RWPE2 (cell line): ENCODE measurements around the gene LIPJ.

Experiments
- ATAC-seq: fragments of 200-7000 bp; cut with Tn5 transposase; 3 replicates; pipeline ENCODE4 v1.9.1; 2021; ENCODE audit warnings: low read depth
- DNase-seq: peaks from one replicate; pipeline ENCODE4 v3.0.0-alpha.2; 2020; ENCODE audit warnings: low spot score
- H3K27ac ChIP-seq: fragments of 450-650 bp; 2 replicates; pipeline ENCODE4 v1.5.1; 2017; ENCODE audit warnings: mild to moderate bottlenecking; ENCODE audit not compliant: poor library complexity, severe bottlenecking
- H3K27me3 ChIP-seq: fragments of 250-450 bp; sonication (Bioruptor Pico); 2 replicates; pipeline ENCODE4 v1.5.1; 2021; ENCODE audit warnings: mild to moderate bottlenecking, moderate library complexity; ENCODE audit not compliant: insufficient read depth, poor library complexity, severe bottlenecking
- H3K36me3 ChIP-seq: fragments of 250-450 bp; sonication (Bioruptor Pico); 2 replicates; pipeline ENCODE4 v1.5.1; 2020; ENCODE audit warnings: low read depth, mild to moderate bottlenecking, moderate library complexity
- H3K4me1 ChIP-seq: fragments of 250-450 bp; sonication (Bioruptor Pico); 2 replicates; pipeline ENCODE4 v1.5.1; 2021; ENCODE audit warnings: mild to moderate bottlenecking, moderate library complexity; ENCODE audit not compliant: insufficient read depth, poor library complexity, severe bottlenecking
- H3K4me3 ChIP-seq: fragments of 250-450 bp; sonication (Bioruptor Pico); 2 replicates; pipeline ENCODE4 v1.5.1; 2021; ENCODE audit warnings: mild to moderate bottlenecking, moderate library complexity; ENCODE audit not compliant: severe bottlenecking
- H3K9me3 ChIP-seq: fragments of 250-450 bp; sonication (Bioruptor Pico); 2 replicates; pipeline ENCODE4 v1.5.1; 2021; ENCODE audit warnings: mild to moderate bottlenecking, moderate library complexity; ENCODE audit not compliant: severe bottlenecking
- TF ChIP-seq, protein P1 (sequence below): fragments of 450-650 bp; IDR thresholded peaks from one replicate; pipeline ENCODE4 v1.5.1; 2017; ENCODE audit warnings: mild to moderate bottlenecking, moderate library complexity; ENCODE audit not compliant: poor library complexity, severe bottlenecking

The LIPJ gene

GRCh38 chr10:88592906-88593305 lies 6.3 kb downstream of the LIPJ start:
- Histone ChIP-seq H3K4me1 (peaks cover 12% of the 10 kb centered on the region), H3K36me3 (no peaks in the 10 kb centered on the region), H3K9me3 (no peaks in the 10 kb centered on the region), H3K27me3 (no peaks in the 10 kb centered on the region), H3K27ac (no peak overlapping the region), H3K4me3 (no peak overlapping the region)
- no peak for ATAC-seq
- TF ChIP-seq, protein P1, sequence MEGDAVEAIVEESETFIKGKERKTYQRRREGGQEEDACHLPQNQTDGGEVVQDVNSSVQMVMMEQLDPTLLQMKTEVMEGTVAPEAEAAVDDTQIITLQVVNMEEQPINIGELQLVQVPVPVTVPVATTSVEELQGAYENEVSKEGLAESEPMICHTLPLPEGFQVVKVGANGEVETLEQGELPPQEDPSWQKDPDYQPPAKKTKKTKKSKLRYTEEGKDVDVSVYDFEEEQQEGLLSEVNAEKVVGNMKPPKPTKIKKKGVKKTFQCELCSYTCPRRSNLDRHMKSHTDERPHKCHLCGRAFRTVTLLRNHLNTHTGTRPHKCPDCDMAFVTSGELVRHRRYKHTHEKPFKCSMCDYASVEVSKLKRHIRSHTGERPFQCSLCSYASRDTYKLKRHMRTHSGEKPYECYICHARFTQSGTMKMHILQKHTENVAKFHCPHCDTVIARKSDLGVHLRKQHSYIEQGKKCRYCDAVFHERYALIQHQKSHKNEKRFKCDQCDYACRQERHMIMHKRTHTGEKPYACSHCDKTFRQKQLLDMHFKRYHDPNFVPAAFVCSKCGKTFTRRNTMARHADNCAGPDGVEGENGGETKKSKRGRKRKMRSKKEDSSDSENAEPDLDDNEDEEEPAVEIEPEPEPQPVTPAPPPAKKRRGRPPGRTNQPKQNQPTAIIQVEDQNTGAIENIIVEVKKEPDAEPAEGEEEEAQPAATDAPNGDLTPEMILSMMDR = no peak
- DNase-seq = no peak

DNA sequence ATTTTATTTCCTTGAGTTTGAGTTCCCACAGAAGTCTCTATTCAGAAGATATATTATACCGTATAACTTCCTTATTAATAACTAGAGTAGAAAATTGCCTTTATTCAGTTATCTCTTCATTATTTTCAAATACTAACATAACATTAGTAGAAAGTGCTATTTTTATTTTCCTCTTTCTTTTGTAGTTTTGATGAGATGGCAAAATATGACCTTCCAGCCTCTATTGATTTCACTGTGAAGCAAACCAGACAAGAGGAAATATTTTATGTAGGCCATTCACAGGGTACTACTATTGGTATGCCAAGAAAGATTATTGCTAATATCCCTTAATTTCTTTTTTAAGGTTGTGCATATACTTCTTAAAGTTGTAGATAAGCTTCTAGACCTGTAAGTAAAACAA lies 7.9 kb downstream of the LIPJ start:
- Histone ChIP-seq H3K4me1 (peaks cover 9% of the 10 kb centered on the region), H3K36me3 (no peaks in the 10 kb centered on the region), H3K4me3 (no peak overlapping the region), H3K27me3 (no peaks in the 10 kb centered on the region), H3K9me3 (no peaks in the 10 kb centered on the region), H3K27ac (no peak overlapping the region)
- no peak for ATAC-seq
- TF ChIP-seq, protein P1 = no peak
- DNase-seq = no peak

DNA sequence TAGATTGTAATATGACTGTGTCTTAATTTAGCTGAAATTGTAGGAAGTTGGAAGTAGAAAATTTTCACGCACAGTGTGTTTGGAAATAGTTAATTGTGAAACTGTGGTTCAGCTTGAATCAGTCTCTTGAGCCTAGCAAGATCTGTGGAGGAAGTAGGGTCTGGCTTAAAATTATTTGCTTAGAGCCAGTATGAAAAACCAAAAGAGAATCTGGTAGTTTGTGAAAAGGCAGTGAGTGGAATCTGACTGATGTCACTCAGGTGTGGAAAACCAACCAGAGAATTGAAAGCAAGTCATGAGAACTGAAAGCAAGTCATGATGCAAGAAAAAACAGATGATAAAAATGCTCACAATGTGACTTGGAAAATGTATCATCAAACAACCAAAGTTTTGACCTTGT lies 11.5 kb downstream of the LIPJ start:
- Histone ChIP-seq H3K27ac (no peak overlapping the region), H3K27me3 (no peaks in the 10 kb centered on the region), H3K9me3 (no peaks in the 10 kb centered on the region), H3K36me3 (no peaks in the 10 kb centered on the region), H3K4me1 (no peaks in the 10 kb centered on the region), H3K4me3 (no peak overlapping the region)
- ATAC-seq (no peak), DNase-seq (no peak)
- TF ChIP-seq, protein P1 = no peak

DNA sequence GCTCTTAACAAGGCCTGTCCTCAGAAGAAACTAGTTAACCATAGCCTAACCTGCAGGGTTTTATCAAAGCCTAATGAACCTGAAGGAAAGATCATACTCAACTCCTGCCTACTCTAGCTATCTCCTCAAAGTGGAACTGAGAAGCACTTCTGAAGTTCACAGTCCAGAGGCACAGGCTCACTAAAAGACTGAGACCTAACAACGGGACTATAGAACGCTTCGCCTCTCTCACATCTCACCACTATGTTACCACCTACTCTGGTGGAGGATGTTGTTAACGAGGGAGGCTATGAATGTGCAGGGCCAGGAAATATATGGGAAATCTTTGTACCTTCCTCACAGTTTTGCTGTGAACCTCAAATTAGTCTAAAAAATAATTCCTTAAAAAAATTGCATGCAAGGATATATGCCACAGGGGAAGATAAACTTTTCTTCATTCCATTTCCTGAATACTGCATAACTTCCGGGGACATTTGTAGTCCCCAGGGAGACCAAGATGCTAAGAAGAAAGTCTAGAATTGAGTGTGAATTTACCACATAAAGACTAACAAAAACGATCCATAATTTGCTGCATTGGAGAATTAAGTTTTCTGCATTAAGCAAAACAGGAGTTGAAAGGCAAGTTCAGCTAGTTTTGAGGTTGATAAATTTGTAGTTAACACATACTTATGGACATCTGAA lies 21.6 kb downstream of the LIPJ start:
- TF ChIP-seq, protein P1 = no peak
- no peak for DNase-seq

DNA sequence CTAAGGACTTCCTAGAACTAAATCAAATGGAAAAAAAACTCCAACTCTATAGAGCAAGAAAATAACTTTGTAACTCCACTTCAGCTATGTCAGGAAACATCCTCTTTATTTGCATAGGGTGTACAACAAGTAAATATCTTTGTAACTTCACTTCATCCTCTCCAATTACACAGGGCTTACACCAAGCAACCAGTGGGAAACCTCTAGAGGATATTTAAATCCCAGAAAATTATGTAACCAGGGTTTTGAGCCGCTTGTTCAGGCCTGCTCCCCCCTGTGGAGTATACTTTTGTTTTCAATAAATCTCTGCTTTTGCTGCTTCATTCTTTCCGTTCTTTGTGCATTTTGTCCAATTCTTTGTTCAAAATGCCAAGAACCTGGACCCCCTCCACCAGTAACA lies 22.2 kb downstream of the LIPJ start:
- ATAC-seq (no peak), DNase-seq (no peak)
- Histone ChIP-seq H3K9me3 (no peaks in the 10 kb centered on the region), H3K27ac (no peak overlapping the region), H3K4me3 (no peak overlapping the region), H3K27me3 (no peaks in the 10 kb centered on the region), H3K4me1 (no peaks in the 10 kb centered on the region), H3K36me3 (no peaks in the 10 kb centered on the region)
- TF ChIP-seq, protein P1 = no peak

More for the DNA sequence above, 21.6 kb downstream of the LIPJ start:
- Histone ChIP-seq H3K4me3 (no peak overlapping the region), H3K36me3 (no peaks in the 10 kb centered on the region), H3K27me3 (no peaks in the 10 kb centered on the region), H3K27ac (no peak overlapping the region), H3K9me3 (no peaks in the 10 kb centered on the region), H3K4me1 (no peaks in the 10 kb centered on the region)
- no peak for ATAC-seq
